ENCODE measurements around the gene HS3ST3A1.

DNA sequence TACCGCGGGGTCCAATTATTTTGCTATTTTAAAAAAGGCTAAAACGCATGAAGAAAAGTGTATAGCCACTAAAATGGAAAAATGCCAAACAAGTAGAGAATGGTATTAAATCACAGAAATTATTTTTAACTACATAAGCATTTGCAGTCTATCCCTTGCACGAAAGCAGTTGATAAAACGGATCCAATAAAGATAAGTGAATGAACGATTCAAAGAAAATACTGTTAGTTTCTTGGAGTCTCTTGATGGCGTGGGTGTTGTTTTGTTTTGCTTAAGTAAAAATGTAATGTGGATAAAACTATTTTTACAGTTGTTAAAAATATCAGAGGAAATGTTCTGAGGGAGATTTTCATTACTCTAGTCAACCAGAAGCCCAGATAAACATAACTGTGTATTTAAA lies 9.3 kb downstream of the HS3ST3A1 start:
- TF ChIP-seq ZNF274 (IDR thresholded peaks at IDR 0.05; ENCODE audit: low read depth, low read length) = no peak
- TF ChIP-seq YY1 (IDR thresholded peaks at IDR 0.05; ENCODE audit: insufficient read depth, insufficient read length) = no peak
